ENCODE data around the gene DCAF8.

Gene DCAF8

DNA sequence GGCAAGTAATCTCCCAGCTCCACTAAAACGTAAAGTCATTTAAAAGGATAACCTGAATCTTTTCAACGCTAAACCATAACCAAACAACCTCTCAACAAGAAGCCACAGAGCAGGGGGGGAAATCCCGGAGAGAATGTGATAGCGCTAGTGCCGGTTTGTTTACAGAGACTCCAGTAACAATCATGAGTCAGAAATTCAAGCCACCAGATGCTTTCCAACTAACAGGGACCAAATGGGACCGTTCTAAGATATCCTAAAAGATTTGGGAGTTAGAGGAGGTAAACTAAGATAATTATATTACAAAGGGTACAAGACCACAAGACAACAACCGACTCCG is 825 bp downstream of the DCAF8 start:
- Histone ChIP-seq H3K27ac (replicated peaks) (peak overlapping the region; percentile 89), H3K4me3 (replicated peaks; ENCODE audit: insufficient read depth, low read length) (peak overlapping the region; percentile 67), H3K27me3 (ENCODE audit: insufficient read depth, poor library complexity, severe bottlenecking) (no peaks in the 10 kb centered on the region)
- TF ChIP-seq, protein P1, sequence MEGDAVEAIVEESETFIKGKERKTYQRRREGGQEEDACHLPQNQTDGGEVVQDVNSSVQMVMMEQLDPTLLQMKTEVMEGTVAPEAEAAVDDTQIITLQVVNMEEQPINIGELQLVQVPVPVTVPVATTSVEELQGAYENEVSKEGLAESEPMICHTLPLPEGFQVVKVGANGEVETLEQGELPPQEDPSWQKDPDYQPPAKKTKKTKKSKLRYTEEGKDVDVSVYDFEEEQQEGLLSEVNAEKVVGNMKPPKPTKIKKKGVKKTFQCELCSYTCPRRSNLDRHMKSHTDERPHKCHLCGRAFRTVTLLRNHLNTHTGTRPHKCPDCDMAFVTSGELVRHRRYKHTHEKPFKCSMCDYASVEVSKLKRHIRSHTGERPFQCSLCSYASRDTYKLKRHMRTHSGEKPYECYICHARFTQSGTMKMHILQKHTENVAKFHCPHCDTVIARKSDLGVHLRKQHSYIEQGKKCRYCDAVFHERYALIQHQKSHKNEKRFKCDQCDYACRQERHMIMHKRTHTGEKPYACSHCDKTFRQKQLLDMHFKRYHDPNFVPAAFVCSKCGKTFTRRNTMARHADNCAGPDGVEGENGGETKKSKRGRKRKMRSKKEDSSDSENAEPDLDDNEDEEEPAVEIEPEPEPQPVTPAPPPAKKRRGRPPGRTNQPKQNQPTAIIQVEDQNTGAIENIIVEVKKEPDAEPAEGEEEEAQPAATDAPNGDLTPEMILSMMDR (IDR thresholded peaks at IDR 0.05; ENCODE audit: insufficient read depth, low read length), result no peak
- no peak for TF ChIP-seq POLR2AphosphoS5 (IDR thresholded peaks at IDR 0.05; ENCODE audit: low read depth)
- TF ChIP-seq GABPA (IDR thresholded peaks at IDR 0.05; ENCODE audit: low read depth), result no peak
- TF ChIP-seq SPI1 (IDR thresholded peaks at IDR 0.05; ENCODE audit: borderline replicate concordance, low read depth), result no peak
- TF ChIP-seq, protein P2, sequence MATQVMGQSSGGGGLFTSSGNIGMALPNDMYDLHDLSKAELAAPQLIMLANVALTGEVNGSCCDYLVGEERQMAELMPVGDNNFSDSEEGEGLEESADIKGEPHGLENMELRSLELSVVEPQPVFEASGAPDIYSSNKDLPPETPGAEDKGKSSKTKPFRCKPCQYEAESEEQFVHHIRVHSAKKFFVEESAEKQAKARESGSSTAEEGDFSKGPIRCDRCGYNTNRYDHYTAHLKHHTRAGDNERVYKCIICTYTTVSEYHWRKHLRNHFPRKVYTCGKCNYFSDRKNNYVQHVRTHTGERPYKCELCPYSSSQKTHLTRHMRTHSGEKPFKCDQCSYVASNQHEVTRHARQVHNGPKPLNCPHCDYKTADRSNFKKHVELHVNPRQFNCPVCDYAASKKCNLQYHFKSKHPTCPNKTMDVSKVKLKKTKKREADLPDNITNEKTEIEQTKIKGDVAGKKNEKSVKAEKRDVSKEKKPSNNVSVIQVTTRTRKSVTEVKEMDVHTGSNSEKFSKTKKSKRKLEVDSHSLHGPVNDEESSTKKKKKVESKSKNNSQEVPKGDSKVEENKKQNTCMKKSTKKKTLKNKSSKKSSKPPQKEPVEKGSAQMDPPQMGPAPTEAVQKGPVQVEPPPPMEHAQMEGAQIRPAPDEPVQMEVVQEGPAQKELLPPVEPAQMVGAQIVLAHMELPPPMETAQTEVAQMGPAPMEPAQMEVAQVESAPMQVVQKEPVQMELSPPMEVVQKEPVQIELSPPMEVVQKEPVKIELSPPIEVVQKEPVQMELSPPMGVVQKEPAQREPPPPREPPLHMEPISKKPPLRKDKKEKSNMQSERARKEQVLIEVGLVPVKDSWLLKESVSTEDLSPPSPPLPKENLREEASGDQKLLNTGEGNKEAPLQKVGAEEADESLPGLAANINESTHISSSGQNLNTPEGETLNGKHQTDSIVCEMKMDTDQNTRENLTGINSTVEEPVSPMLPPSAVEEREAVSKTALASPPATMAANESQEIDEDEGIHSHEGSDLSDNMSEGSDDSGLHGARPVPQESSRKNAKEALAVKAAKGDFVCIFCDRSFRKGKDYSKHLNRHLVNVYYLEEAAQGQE (IDR thresholded peaks at IDR 0.05; ENCODE audit: insufficient replicate concordance, low read depth), result no peak
- peak; percentile 18 to 30 for DNase-seq (ENCODE audit: low read depth in 1 of 2, low spot score in 1 of 2)

DNA sequence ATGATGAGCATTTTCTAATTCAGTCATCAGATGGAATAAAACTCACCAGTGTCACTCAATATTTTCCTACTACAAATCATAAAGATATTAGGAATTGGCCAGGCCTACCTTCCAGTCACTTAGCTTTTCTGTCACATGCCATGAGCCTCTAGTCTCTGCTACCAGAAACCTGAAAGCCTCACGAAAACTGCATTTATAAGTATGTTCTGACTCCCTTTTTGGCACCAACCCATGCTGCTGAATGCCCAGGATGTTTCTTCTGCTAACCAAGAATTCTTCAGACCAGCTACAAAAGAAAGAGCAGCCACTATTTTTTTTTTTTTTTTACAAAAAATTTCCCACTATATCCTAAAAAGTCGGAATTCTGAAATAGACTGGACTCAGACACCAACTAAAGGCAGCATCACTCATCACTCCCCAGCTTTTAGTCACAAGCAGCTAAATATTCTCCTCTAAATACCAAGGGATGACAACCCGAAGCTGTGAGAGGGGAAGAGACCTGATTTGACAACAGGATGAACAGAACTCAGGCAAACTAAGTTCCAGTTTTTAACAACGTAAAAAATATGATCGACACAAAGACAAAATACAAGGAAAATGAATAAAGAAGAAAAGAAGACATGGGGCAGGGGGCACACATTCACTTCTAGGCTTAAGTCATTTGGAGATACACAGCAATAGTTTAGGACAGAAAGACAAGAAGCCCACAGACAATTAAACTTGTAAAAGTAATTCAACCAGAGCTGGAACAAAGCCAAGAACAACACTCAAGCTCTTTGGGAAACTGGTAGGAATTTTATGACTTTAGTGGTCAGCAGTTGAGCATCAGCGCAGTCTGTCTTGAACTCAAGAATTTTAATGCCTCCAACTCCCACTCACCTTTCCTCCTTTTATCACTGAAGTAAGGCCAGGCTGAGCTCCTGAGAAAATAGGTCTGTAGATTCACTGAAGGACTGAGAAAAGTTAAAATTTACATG is 1.7 kb downstream of the DCAF8 start:
- Histone ChIP-seq H3K4me3 (replicated peaks; ENCODE audit: insufficient read depth, low read length) (peak overlapping the region; percentile 67), H3K27me3 (ENCODE audit: insufficient read depth, poor library complexity, severe bottlenecking) (no peaks in the 10 kb centered on the region), H3K27ac (replicated peaks) (peak overlapping the region; percentile 89)
- TF ChIP-seq, protein P2 (IDR thresholded peaks at IDR 0.05; ENCODE audit: insufficient replicate concordance, low read depth), result no peak
- TF ChIP-seq GABPA (IDR thresholded peaks at IDR 0.05; ENCODE audit: low read depth), result no peak
- TF ChIP-seq, protein P1 (IDR thresholded peaks at IDR 0.05; ENCODE audit: insufficient read depth, low read length), result no peak
- no peak for TF ChIP-seq SPI1 (IDR thresholded peaks at IDR 0.05; ENCODE audit: borderline replicate concordance, low read depth)
- TF ChIP-seq POLR2AphosphoS5 (IDR thresholded peaks at IDR 0.05; ENCODE audit: low read depth), result no peak
- no peak for DNase-seq (ENCODE audit: low read depth in 1 of 2, low spot score in 1 of 2)

DNA sequence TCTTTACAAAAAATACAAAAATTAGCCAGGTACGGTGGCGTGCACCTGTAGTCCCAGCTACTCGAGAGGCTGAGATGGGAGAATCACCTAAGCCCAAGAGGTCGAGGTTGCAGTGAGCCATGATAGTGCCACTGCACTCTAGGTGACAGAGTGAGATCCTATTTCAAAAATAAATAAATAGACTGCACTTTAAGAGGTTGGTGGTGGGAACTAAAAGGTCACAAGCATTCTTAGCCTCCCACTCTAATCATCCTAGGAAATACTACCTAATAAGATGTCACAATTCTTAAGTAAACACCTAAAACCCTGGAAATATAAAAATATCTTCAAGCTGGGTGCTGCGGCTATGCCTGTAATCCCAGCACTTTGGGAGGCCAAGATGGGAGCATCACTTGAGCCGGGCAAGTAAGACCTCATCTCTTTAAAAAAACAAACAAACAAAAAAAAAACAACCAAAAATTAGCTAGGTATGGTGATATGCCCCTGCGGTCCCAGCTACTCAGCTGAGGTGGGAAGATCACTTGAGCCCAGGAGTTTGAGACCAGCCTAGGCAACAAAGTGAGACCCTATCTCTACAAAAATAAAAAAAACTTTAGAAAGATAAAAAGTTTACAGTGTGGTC is 4.1 kb downstream of the DCAF8 start:
- TF ChIP-seq, protein P2 (IDR thresholded peaks at IDR 0.05; ENCODE audit: insufficient replicate concordance, low read depth), result no peak
- TF ChIP-seq, protein P1 (IDR thresholded peaks at IDR 0.05; ENCODE audit: insufficient read depth, low read length), result no peak
- TF ChIP-seq POLR2AphosphoS5 (IDR thresholded peaks at IDR 0.05; ENCODE audit: low read depth) (no peak), SPI1 (IDR thresholded peaks at IDR 0.05; ENCODE audit: borderline replicate concordance, low read depth) (no peak)
- DNase-seq (ENCODE audit: low read depth in 1 of 2, low spot score in 1 of 2), result no peak
- no peaks in the 10 kb centered on the region for H3K27me3 ChIP-seq (ENCODE audit: insufficient read depth, poor library complexity, severe bottlenecking)
- H3K27ac ChIP-seq (replicated peaks), result no peak overlapping the region
- no peak overlapping the region for H3K4me3 ChIP-seq (replicated peaks; ENCODE audit: insufficient read depth, low read length)

Data from HL-60 (cell line).